Umbilical cord (tissue), 2 donors: ENCODE measurements around the gene HCFC1R1. TPM values are rescaled to one million over a fixed set of nuclear protein-coding genes. Genes with fewer than 3 reads are reported as not detected.
A peak's percentile ranks its signal among the peaks of the same experiment; 100 is the strongest.
"Not testable (repeated sequence)": the region's sequence is repeated elsewhere in the genome, so short reads cannot be mapped to it uniquely, and the experiment has no call there.

Source experiments
- DNase-seq: peaks from one replicate; pipeline ENCODE4 v3.0.0-alpha.2; 2015; ENCODE audit warnings: low spot score
- total RNA-seq: library from RNA; depleted of rRNA; stranded (reverse); fragments of >200 nt; gene quantifications from one replicate; pipeline ENCODE4 v1.2.3, GENCODE V29; 2014; ENCODE audit warnings: low replicate concordance; ENCODE audit not compliant: insufficient read depth

HCFC1R1 gene
- total RNA-seq, result 3.1 TPM

GRCh38 chr16:3023669-3024478 lies at the start of gene HCFC1R1, which contains the start of gene THOC6:
TSS of gene HCFC1R1 (minus strand) at chr16:3023942. CDS start at chr16:3023941, 1 bp downstream.
TSS of gene THOC6 (plus strand) at chr16:3024035. CDS start at chr16:3024327, 292 bp downstream.
- DNase-seq, result peak; percentile 99

- DNase-seq, result no peak
Observed at GRCh38 chr16:3073448-3073847, 49.7 kb upstream of the HCFC1R1 start.

- not testable (repeated sequence) for DNase-seq
Observed at GRCh38 chr16:3072576-3073263, 49.0 kb upstream of the HCFC1R1 start.

- not testable (repeated sequence) for DNase-seq
Observed at GRCh38 chr16:3072148-3072547, 48.4 kb upstream of the HCFC1R1 start.

GRCh38 chr16:3071655-3072054 lies 47.9 kb upstream of the HCFC1R1 start:
- DNase-seq, result no peak

- DNase-seq, result no peak
Observed at GRCh38 chr16:3070608-3071111, 46.9 kb upstream of the HCFC1R1 start.

- not testable (repeated sequence) for DNase-seq
Observed at GRCh38 chr16:3069146-3069545, 45.4 kb upstream of the HCFC1R1 start.

GRCh38 chr16:3068487-3068886 lies 44.7 kb upstream of the HCFC1R1 start:
- no peak for DNase-seq

GRCh38 chr16:3066440-3066748 lies 42.7 kb upstream of the HCFC1R1 start:
- no peak for DNase-seq

GRCh38 chr16:3065742-3066439 lies 42.1 kb upstream of the HCFC1R1 start:
- DNase-seq, result no peak

GRCh38 chr16:3065069-3065741 lies 41.5 kb upstream of the HCFC1R1 start, which contains the start of gene IL32:
TSS of gene IL32 (plus strand) at chr16:3065640. CDS start at chr16:3065812, 172 bp downstream.
- peak; percentile 57 for DNase-seq

- no peak for DNase-seq
Observed at GRCh38 chr16:3063625-3064386, 40.1 kb upstream of the HCFC1R1 start.

GRCh38 chr16:3062553-3062952 lies 38.8 kb upstream of the HCFC1R1 start:
- DNase-seq, result no peak

- peak; percentile 36 for DNase-seq
Observed at GRCh38 chr16:3060339-3061127, 36.8 kb upstream of the HCFC1R1 start.

- no peak for DNase-seq
Observed at GRCh38 chr16:3059723-3060242, 36.0 kb upstream of the HCFC1R1 start.

- peak; percentile 88 for DNase-seq
Observed at GRCh38 chr16:3059041-3059722, 35.4 kb upstream of the HCFC1R1 start.

- peak; percentile 38 for DNase-seq
Observed at GRCh38 chr16:3058139-3059030, 34.6 kb upstream of the HCFC1R1 start.
